Activated naive CD8-positive, alpha-beta T cell (primary cell): ENCODE results near the gene TMTC1.

Experiments used
- H3K27ac Mint-ChIP-seq: one replicate; pipeline ENCODE4 v1.8.0; 2021; ENCODE audit warnings: mixed read lengths
- H3K27me3 Mint-ChIP-seq: one replicate; pipeline ENCODE4 v1.8.0; 2021; ENCODE audit warnings: mixed read lengths
- H3K36me3 Mint-ChIP-seq: one replicate; pipeline ENCODE4 v1.8.0; 2021; ENCODE audit warnings: mixed read lengths
- H3K4me1 Mint-ChIP-seq: one replicate; pipeline ENCODE4 v1.8.0; 2021; ENCODE audit warnings: low read depth, mixed read lengths
- H3K4me3 Mint-ChIP-seq: one replicate; pipeline ENCODE4 v1.8.0; 2021; ENCODE audit warnings: mild to moderate bottlenecking, mixed read lengths
- H3K9me3 Mint-ChIP-seq: one replicate; pipeline ENCODE4 v1.8.0; 2021; ENCODE audit warnings: low read depth, mixed read lengths

Gene TMTC1

GRCh38 chr12:29589286-29589820, 194.4 kb downstream of the TMTC1 start:
- no peak overlapping the region for H3K4me3 Mint-ChIP-seq
- H3K27me3 Mint-ChIP-seq: peaks cover 7% of the 10 kb centered on the region
- no peak overlapping the region for H3K27ac Mint-ChIP-seq

GRCh38 chr12:29582677-29583272, 201.0 kb downstream of the TMTC1 start:
- Mint-ChIP-seq H3K27ac (no peak overlapping the region), H3K36me3 (no peaks in the 10 kb centered on the region), H3K9me3 (no peaks in the 10 kb centered on the region), H3K4me3 (no peak overlapping the region), H3K4me1 (no peaks in the 10 kb centered on the region), H3K27me3 (peaks cover 3% of the 10 kb centered on the region)

More at GRCh38 chr12:29589286-29589820, 194.4 kb downstream of the TMTC1 start:
- H3K36me3 Mint-ChIP-seq: no peaks in the 10 kb centered on the region
- H3K9me3 Mint-ChIP-seq: no peaks in the 10 kb centered on the region
- H3K4me1 Mint-ChIP-seq: no peaks in the 10 kb centered on the region

- H3K27me3 Mint-ChIP-seq: peaks cover 3% of the 10 kb centered on the region
- H3K4me1 Mint-ChIP-seq: no peaks in the 10 kb centered on the region
- H3K9me3 Mint-ChIP-seq: no peaks in the 10 kb centered on the region
- no peak overlapping the region for H3K27ac Mint-ChIP-seq
- no peaks in the 10 kb centered on the region for H3K36me3 Mint-ChIP-seq
- no peak overlapping the region for H3K4me3 Mint-ChIP-seq
Measured at GRCh38 chr12:29582146-29582545, 201.6 kb downstream of the TMTC1 start.

- no peaks in the 10 kb centered on the region for H3K9me3 Mint-ChIP-seq
- no peak overlapping the region for H3K4me3 Mint-ChIP-seq
- H3K4me1 Mint-ChIP-seq: no peaks in the 10 kb centered on the region
- H3K27me3 Mint-ChIP-seq: peaks cover 2% of the 10 kb centered on the region
- no peaks in the 10 kb centered on the region for H3K36me3 Mint-ChIP-seq
- H3K27ac Mint-ChIP-seq: no peak overlapping the region
Measured at GRCh38 chr12:29581631-29582030, 202.1 kb downstream of the TMTC1 start.

GRCh38 chr12:29580971-29581370, 202.8 kb downstream of the TMTC1 start:
- Mint-ChIP-seq H3K36me3 (no peaks in the 10 kb centered on the region), H3K27me3 (peaks cover 4% of the 10 kb centered on the region), H3K9me3 (no peaks in the 10 kb centered on the region), H3K4me3 (no peak overlapping the region), H3K4me1 (no peaks in the 10 kb centered on the region), H3K27ac (no peak overlapping the region)

GRCh38 chr12:29578731-29579130, 205.0 kb downstream of the TMTC1 start:
- Mint-ChIP-seq H3K27me3 (peaks cover 4% of the 10 kb centered on the region), H3K4me3 (no peak overlapping the region), H3K9me3 (no peaks in the 10 kb centered on the region), H3K36me3 (no peaks in the 10 kb centered on the region), H3K27ac (no peak overlapping the region), H3K4me1 (no peaks in the 10 kb centered on the region)

- Mint-ChIP-seq H3K36me3 (no peaks in the 10 kb centered on the region), H3K27me3 (peaks cover 4% of the 10 kb centered on the region), H3K4me3 (no peak overlapping the region), H3K9me3 (no peaks in the 10 kb centered on the region), H3K4me1 (no peaks in the 10 kb centered on the region), H3K27ac (no peak overlapping the region)
Measured at GRCh38 chr12:29578070-29578469, 205.7 kb downstream of the TMTC1 start.

- Mint-ChIP-seq H3K27ac (no peak overlapping the region), H3K4me1 (no peaks in the 10 kb centered on the region), H3K4me3 (no peak overlapping the region), H3K36me3 (no peaks in the 10 kb centered on the region), H3K9me3 (no peaks in the 10 kb centered on the region), H3K27me3 (peaks cover 5% of the 10 kb centered on the region)
Measured at GRCh38 chr12:29574500-29574899, 209.2 kb downstream of the TMTC1 start.

GRCh38 chr12:29572938-29573337, 210.8 kb downstream of the TMTC1 start:
- no peak overlapping the region for H3K27ac Mint-ChIP-seq
- H3K36me3 Mint-ChIP-seq: no peaks in the 10 kb centered on the region
- peaks cover 2% of the 10 kb centered on the region for H3K27me3 Mint-ChIP-seq
- no peaks in the 10 kb centered on the region for H3K9me3 Mint-ChIP-seq
- no peak overlapping the region for H3K4me3 Mint-ChIP-seq
- no peaks in the 10 kb centered on the region for H3K4me1 Mint-ChIP-seq

GRCh38 chr12:29572464-29572863, 211.3 kb downstream of the TMTC1 start:
- no peak overlapping the region for H3K4me3 Mint-ChIP-seq
- no peaks in the 10 kb centered on the region for H3K4me1 Mint-ChIP-seq
- H3K9me3 Mint-ChIP-seq: no peaks in the 10 kb centered on the region
- H3K36me3 Mint-ChIP-seq: no peaks in the 10 kb centered on the region
- H3K27me3 Mint-ChIP-seq: peaks cover 2% of the 10 kb centered on the region
- H3K27ac Mint-ChIP-seq: no peak overlapping the region

- Mint-ChIP-seq H3K9me3 (no peaks in the 10 kb centered on the region), H3K27ac (no peak overlapping the region), H3K4me3 (no peak overlapping the region), H3K27me3 (peaks cover 13% of the 10 kb centered on the region), H3K4me1 (no peaks in the 10 kb centered on the region), H3K36me3 (no peaks in the 10 kb centered on the region)
Measured at GRCh38 chr12:29569132-29569757, 214.5 kb downstream of the TMTC1 start.

GRCh38 chr12:29566441-29566840, 217.3 kb downstream of the TMTC1 start:
- H3K27ac Mint-ChIP-seq: no peak overlapping the region
- H3K4me1 Mint-ChIP-seq: peaks cover 4% of the 10 kb centered on the region
- H3K27me3 Mint-ChIP-seq: peaks cover 26% of the 10 kb centered on the region
- H3K36me3 Mint-ChIP-seq: no peaks in the 10 kb centered on the region
- H3K4me3 Mint-ChIP-seq: no peak overlapping the region
- H3K9me3 Mint-ChIP-seq: no peaks in the 10 kb centered on the region

- no peak overlapping the region for H3K27ac Mint-ChIP-seq
- H3K9me3 Mint-ChIP-seq: no peaks in the 10 kb centered on the region
- H3K4me3 Mint-ChIP-seq: no peak overlapping the region
- H3K4me1 Mint-ChIP-seq: peaks cover 4% of the 10 kb centered on the region
- peaks cover 26% of the 10 kb centered on the region for H3K27me3 Mint-ChIP-seq
- no peaks in the 10 kb centered on the region for H3K36me3 Mint-ChIP-seq
Measured at GRCh38 chr12:29565727-29566126, 218.0 kb downstream of the TMTC1 start.

- Mint-ChIP-seq H3K27ac (no peak overlapping the region), H3K4me3 (no peak overlapping the region), H3K36me3 (no peaks in the 10 kb centered on the region), H3K4me1 (peaks cover 4% of the 10 kb centered on the region), H3K9me3 (no peaks in the 10 kb centered on the region), H3K27me3 (peaks cover 25% of the 10 kb centered on the region)
Measured at GRCh38 chr12:29564925-29565324, 218.8 kb downstream of the TMTC1 start.

- Mint-ChIP-seq H3K27ac (no peak overlapping the region), H3K36me3 (no peaks in the 10 kb centered on the region), H3K4me1 (peaks cover 4% of the 10 kb centered on the region), H3K9me3 (no peaks in the 10 kb centered on the region), H3K4me3 (no peak overlapping the region), H3K27me3 (peaks cover 25% of the 10 kb centered on the region)
Measured at GRCh38 chr12:29563636-29564035, 220.1 kb downstream of the TMTC1 start.

GRCh38 chr12:29563071-29563470, 220.7 kb downstream of the TMTC1 start:
- no peaks in the 10 kb centered on the region for H3K36me3 Mint-ChIP-seq
- H3K27me3 Mint-ChIP-seq: peaks cover 25% of the 10 kb centered on the region
- H3K9me3 Mint-ChIP-seq: no peaks in the 10 kb centered on the region
- no peak overlapping the region for H3K4me3 Mint-ChIP-seq
- H3K4me1 Mint-ChIP-seq: peaks cover 4% of the 10 kb centered on the region
- no peak overlapping the region for H3K27ac Mint-ChIP-seq
